VCaP (cell line): Measurements from ENCODE around the gene NUDT16L1.
"Not testable (repeated sequence)": the region's sequence is repeated elsewhere in the genome, so short reads cannot be mapped to it uniquely, and the experiment has no call there.

Experiments used
- H3K27ac ChIP-seq: fragments of 450-650 bp; 2 replicates; pipeline ENCODE4 v1.5.1; 2017
- TF ChIP-seq, protein P1 (sequence below): fragments of 450-650 bp; conservative IDR thresholded peaks from 2 replicates; pipeline ENCODE4 v1.5.1; 2017; ENCODE audit warnings: mild to moderate bottlenecking, moderate library complexity

Gene NUDT16L1

DNA sequence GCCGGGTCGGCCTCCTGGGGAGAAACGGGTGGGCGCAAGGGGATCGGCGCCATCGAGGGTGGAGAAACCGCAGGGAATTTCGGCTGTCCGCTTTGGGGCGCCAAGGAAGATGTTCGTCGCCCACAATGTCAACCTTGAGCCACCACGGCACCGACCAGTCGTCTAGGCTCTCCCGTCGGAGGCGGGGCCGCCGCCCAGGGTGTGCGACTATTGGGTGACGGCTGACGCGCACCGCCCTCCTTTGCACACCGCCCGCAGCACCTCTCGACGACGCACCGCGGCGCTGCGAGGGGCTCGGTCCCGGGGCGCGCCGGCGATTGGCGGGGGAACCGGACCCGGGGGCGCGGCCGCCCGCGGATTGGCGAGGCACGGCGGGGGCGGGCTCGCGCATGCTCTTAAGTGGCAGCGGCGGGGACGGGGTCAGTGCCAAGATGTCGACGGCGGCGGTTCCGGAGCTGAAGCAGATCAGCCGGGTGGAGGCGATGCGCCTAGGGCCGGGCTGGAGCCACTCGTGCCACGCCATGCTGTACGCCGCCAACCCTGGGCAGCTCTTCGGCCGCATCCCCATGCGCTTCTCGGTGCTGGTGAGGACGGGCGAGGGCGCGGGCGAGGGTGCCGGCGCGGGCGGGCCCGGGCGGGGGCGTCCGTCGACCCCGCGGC lies at the start of gene NUDT16L1:
TSS of gene NUDT16L1 (plus strand) at position 267 of the 660 bp plus-strand sequence. CDS start at position 432, 165 bp downstream.
- TF ChIP-seq, protein P1, sequence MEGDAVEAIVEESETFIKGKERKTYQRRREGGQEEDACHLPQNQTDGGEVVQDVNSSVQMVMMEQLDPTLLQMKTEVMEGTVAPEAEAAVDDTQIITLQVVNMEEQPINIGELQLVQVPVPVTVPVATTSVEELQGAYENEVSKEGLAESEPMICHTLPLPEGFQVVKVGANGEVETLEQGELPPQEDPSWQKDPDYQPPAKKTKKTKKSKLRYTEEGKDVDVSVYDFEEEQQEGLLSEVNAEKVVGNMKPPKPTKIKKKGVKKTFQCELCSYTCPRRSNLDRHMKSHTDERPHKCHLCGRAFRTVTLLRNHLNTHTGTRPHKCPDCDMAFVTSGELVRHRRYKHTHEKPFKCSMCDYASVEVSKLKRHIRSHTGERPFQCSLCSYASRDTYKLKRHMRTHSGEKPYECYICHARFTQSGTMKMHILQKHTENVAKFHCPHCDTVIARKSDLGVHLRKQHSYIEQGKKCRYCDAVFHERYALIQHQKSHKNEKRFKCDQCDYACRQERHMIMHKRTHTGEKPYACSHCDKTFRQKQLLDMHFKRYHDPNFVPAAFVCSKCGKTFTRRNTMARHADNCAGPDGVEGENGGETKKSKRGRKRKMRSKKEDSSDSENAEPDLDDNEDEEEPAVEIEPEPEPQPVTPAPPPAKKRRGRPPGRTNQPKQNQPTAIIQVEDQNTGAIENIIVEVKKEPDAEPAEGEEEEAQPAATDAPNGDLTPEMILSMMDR, result no peak
- H3K27ac ChIP-seq, result peak within 1 kb of the TSS; percentile 88

DNA sequence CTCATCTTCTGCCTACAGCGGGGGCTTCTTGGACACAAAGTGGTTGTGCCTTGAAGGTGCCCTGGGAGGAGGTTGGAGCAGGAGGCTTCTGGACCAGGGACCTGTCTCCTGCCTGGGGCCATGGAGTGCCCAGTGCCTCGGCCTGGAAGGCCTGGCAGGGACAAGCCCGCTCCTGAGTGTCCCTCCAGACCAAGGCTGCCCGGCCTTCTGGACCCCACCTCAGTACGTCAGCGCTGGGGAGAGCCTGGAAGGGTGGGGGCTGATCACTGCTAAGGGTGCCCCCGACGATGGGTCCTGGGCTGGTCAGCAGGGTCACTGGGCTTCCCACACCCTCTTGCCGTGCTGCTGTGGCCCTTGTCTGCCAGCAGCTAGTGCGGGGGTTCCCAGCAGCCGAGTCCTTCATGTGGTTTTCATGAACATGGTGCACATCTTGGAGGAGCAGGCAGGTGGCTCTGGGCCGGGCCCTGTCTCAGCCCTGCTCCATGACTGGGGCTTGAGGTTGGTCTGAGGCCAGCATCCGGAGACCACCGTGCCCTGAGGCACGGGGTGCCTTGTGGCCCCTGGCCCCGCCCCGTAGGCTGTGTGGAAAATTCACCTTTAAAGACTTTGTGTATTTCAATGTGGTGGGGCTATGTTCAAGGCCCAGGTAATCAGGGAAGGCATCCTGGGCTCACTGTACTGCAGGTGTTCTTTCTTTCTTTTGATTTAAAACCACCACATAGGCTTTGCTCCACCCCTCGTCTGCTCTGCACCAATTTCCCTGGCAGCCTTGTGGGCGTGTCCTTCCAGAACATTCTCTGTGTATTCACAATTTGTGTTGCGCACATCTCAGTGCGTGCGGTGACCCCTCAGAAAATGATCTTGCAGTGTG lies 46.4 kb upstream of the NUDT16L1 start:
- TF ChIP-seq, protein P1, result no peak
- no peak overlapping the region for H3K27ac ChIP-seq

- no peak overlapping the region for H3K27ac ChIP-seq
- TF ChIP-seq, protein P1, result no peak
These were observed 45.8 kb upstream of the NUDT16L1 start for GRCh38 chr16:4647644-4647980.

- TF ChIP-seq, protein P1, result no peak
- H3K27ac ChIP-seq, result no peak overlapping the region
These were observed 44.4 kb upstream of the NUDT16L1 start for GRCh38 chr16:4648917-4649316.

DNA sequence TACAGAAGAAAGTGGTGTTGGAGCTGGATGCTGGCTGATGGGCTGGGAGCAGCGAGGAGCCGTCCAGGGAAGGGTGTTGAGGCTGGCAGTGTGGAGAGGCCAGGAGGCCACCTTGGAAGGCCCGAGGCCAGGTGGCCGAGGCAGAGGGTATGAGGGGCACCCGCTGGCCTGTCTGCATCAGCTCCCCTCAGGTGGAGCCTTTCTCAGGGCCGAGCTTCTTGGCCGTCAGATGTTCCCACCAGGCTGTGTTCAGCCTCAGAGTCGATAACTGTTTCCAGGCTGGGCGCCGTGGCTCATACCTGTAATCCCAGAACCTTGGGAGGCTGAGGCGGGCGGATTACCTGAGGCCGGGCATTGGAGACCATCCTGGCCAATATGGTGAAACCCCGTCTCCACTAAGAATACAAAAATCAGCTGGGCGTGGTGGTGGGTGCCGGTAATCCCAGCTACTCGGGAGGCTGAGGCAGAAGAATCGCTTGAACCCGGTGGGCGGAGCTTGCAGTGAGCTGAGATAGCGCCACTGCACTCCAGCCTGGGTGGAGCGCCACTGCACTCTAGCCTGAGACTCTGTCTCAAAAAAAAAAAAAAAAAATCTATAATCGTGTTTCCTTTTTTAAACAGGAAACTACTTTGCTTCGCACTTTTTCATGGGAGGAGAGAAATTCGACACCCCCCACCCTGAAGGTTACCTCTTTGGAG lies 43.5 kb upstream of the NUDT16L1 start:
- TF ChIP-seq, protein P1, result no peak
- no peak overlapping the region for H3K27ac ChIP-seq

- TF ChIP-seq, protein P1, result peak; percentile 71
- H3K27ac ChIP-seq, result not testable (repeated sequence)
These were observed 42.8 kb upstream of the NUDT16L1 start for GRCh38 chr16:4650443-4651074.

GRCh38 chr16:4651827-4652226 lies 41.5 kb upstream of the NUDT16L1 start:
- no peak overlapping the region for H3K27ac ChIP-seq
- TF ChIP-seq, protein P1, result no peak
